CD4-positive, alpha-beta memory T cell (primary cell): Measurements from ENCODE around the gene F2RL1. TPM values are rescaled to one million over a fixed set of nuclear protein-coding genes. Genes with fewer than 3 reads are reported as not detected.
"Not testable (repeated sequence)": the region's sequence is repeated elsewhere in the genome, so short reads cannot be mapped to it uniquely, and the experiment has no call there.

Experiments used
- CTCF ChIA-PET: fragments of 350-600 bp; sonication (Branson Sonifier 250); formaldehyde crosslinking; loops from one replicate; lab custom pipeline; 2021; ENCODE audit warnings: inconsistent platforms; ENCODE audit not compliant: partially characterized antibody; lab: Charles Lee
- POLR2A ChIA-PET: fragments of 350-600 bp; sonication (Branson Sonifier 250); formaldehyde crosslinking; loops from one replicate; lab custom pipeline; 2021; ENCODE audit not compliant: partially characterized antibody; lab: Charles Lee
- DNase-seq, 5 donors: peaks; one replicate each; pipeline versions ENCODE4 v3.0.0 to v3.0.0-alpha.2; 2020 to 2022; ENCODE audit warnings: mixed read lengths in 1 of 5
- H3K27ac ChIP-seq: one replicate; pipeline ENCODE4 v1.7.0; 2013; ENCODE audit warnings: low read depth, low read length
- H3K27me3 ChIP-seq: 2 replicates; pipeline ENCODE4 v1.7.0; 2013; ENCODE audit warnings: mild to moderate bottlenecking, low read length, moderate library complexity; ENCODE audit not compliant: insufficient read depth
- H3K36me3 ChIP-seq: 2 replicates; pipeline ENCODE4 v1.7.0; 2013; ENCODE audit warnings: mild to moderate bottlenecking, low read length, moderate library complexity; ENCODE audit not compliant: insufficient read depth
- H3K4me1 ChIP-seq: 2 replicates; pipeline ENCODE4 v1.7.0; 2013; ENCODE audit warnings: mild to moderate bottlenecking, low read length, moderate library complexity; ENCODE audit not compliant: insufficient read depth
- H3K4me3 ChIP-seq, 2 donors: one replicate each; pipeline ENCODE4 v1.7.0; 2013; ENCODE audit warnings: low read length in 2 of 2, mild to moderate bottlenecking in 1 of 2
- H3K9me3 ChIP-seq, 2 donors: one replicate each; pipeline ENCODE4 v1.7.0; 2013; ENCODE audit warnings: low read length in 2 of 2, control low read depth in 1 of 2; ENCODE audit not compliant: control insufficient read depth in 1 of 2
- H3K27ac Mint-ChIP-seq, 7 donors: one replicate each; pipeline ENCODE4 v1.8.0; 2020 to 2021; ENCODE audit warnings: mixed read lengths in 7 of 7, mild to moderate bottlenecking in 6 of 7, inconsistent platforms in 3 of 7, moderate library complexity in 3 of 7
- H3K27me3 Mint-ChIP-seq, 2 donors: one replicate each; pipeline ENCODE4 v1.8.0; 2020 to 2021; ENCODE audit warnings: mixed read lengths in 2 of 2
- H3K36me3 Mint-ChIP-seq, 2 donors: one replicate each; pipeline ENCODE4 v1.8.0; 2020 to 2021; ENCODE audit warnings: mixed read lengths in 2 of 2, inconsistent platforms in 1 of 2, mild to moderate bottlenecking in 1 of 2
- H3K4me1 Mint-ChIP-seq, 4 donors: one replicate each; pipeline ENCODE4 v1.8.0; 2020 to 2021; ENCODE audit warnings: mixed read lengths in 4 of 4, mild to moderate bottlenecking in 1 of 4
- H3K4me3 Mint-ChIP-seq, 8 donors: one replicate each; pipeline ENCODE4 v1.8.0; 2020 to 2021; ENCODE audit warnings: mixed read lengths in 8 of 8, mild to moderate bottlenecking in 7 of 8, moderate library complexity in 6 of 8, inconsistent platforms in 3 of 8
- H3K9me3 Mint-ChIP-seq, 8 donors: one replicate each; pipeline ENCODE4 v1.8.0; 2020 to 2021; ENCODE audit warnings: mixed read lengths in 8 of 8, mild to moderate bottlenecking in 5 of 8, inconsistent platforms in 3 of 8, moderate library complexity in 1 of 8
- intact Hi-C: fragments of 100-400 bp; cut with micrococcal nuclease; formaldehyde crosslinking; loops from one replicate; pipeline ENCODE4 v1.15.1; 2023
- polyA plus RNA-seq, 2 donors: library from polyadenylated mRNA; unstranded; fragments of 300-500 nt; fragmentation: Illumina TruSeq; gene quantifications; one replicate each; pipeline ENCODE4 v1.2.3, GENCODE V29; 2021
- total RNA-seq, 2 experiments: library from RNA; stranded (reverse); gene quantifications; one replicate each; pipeline ENCODE4 v1.2.3, GENCODE V29; 2021

Gene F2RL1, protein sequence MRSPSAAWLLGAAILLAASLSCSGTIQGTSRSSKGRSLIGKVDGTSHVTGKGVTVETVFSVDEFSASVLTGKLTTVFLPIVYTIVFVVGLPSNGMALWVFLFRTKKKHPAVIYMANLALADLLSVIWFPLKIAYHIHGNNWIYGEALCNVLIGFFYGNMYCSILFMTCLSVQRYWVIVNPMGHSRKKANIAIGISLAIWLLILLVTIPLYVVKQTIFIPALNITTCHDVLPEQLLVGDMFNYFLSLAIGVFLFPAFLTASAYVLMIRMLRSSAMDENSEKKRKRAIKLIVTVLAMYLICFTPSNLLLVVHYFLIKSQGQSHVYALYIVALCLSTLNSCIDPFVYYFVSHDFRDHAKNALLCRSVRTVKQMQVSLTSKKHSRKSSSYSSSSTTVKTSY
- total RNA-seq (1 to 10 TPM; 5.1 to 5.5 TPM), polyA plus RNA-seq (1 to 10 TPM; 8.0 to 9.2 TPM)

DNA sequence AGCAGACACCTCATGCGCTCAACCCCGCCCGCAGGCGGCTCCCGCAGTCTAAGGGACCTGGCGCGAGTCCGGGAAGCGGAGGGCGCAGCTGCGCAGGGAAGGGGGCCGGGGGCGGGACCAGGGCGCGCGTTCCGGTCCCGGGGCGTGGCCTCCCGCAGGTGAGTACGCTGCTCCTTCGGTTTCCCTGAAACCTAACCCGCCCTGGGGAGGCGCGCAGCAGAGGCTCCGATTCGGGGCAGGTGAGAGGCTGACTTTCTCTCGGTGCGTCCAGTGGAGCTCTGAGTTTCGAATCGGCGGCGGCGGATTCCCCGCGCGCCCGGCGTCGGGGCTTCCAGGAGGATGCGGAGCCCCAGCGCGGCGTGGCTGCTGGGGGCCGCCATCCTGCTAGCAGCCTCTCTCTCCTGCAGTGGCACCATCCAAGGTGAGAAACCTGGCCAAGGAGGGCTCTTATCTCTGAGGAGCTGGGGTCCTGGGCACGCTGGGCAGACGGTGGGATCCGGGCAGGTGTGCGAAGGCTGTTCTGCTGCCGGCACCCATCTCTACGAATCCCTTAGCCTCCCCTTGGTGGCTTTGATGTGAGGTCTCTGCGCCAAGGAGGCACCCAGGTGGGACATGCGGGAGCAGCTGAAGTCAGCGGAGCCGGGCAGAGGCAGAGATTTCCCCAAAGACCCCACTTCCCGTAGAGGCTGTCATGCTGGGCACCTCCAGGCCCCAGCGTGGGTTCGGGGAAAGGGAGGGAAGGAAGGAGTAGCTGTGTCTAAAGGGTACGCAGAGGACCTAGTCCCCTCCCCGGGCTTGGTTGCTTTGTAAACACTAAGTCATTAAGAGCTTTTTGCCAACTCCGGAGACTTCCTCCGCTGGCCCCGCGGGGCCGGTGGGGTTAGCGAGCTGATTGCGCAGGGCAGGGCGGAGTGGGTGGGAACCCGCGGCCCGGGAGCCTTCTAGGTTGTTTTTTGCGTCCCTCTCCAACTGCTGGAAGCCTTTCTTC, at the start of gene F2RL1:
Gene F2RL1 (plus strand): TSS at position 187 of the 988 bp plus-strand sequence. CDS start 153 bp downstream, at position 340.
- Mint-ChIP-seq H3K36me3 (peaks cover 0 to 3% of the 10 kb centered on the region in 2 donors), H3K27ac (peak within 1 kb of the TSS in 2 of 7 donors; percentile 3 to 22)

DNA sequence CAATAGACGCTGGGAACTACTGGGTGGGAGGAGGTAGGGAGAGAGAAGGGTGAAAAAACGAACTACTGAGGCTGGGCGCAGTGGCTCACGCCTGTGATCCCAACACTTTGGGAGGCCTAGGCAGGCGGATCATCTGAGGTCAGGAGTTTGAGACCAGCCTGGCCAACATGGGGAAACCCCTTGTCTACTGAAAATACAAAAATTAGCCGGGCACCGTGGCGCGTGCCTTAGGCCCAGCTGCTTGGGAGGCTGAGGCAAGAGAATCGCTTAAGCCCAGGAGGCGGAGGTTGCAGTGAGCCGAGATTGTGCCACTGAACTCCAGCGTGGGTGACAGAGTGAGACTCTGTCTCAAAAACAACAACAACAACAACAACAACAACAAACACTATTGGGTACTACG, 47.8 kb upstream of the F2RL1 start:
- H3K4me3 ChIP-seq, POLR2A ChIA-PET, H3K36me3 ChIP-seq, H3K9me3 ChIP-seq, H3K4me3 Mint-ChIP-seq, H3K27ac ChIP-seq, H3K9me3 Mint-ChIP-seq, DNase-seq, H3K27me3 ChIP-seq, H3K36me3 Mint-ChIP-seq, H3K27me3 Mint-ChIP-seq, H3K4me1 ChIP-seq, H3K4me1 Mint-ChIP-seq: not testable (repeated sequence)
- CTCF ChIA-PET, result interaction anchor here (1.4 to 1.6 kb wide), 2 partner anchors 9 to 31 kb away, joined by 3 to 4 read pairs; no protein-coding TSS in a partner anchor
- H3K27ac Mint-ChIP-seq, result peak overlapping the region in 1 of 7 donors; percentile 32
- intact Hi-C loops, result loop anchor here (10.0 kb wide), 1 partner anchor 366 kb away; the partner anchor contains the start of gene IQGAP2

More for the DNA sequence above, at the start of gene F2RL1:
- Mint-ChIP-seq H3K27me3 (peaks cover 0 to 3% of the 10 kb centered on the region in 2 donors), H3K9me3 (no peaks in the 10 kb centered on the region), H3K4me1 (peaks cover 13 to 24% (median 19%) of the 10 kb centered on the region in 4 donors), H3K4me3 (peak within 1 kb of the TSS; percentile 88 to 95 (median 88))
- Histone ChIP-seq H3K4me3 (peak within 1 kb of the TSS; percentile 76 to 80), H3K27me3 (no peaks in the 10 kb centered on the region), H3K4me1 (peaks cover 21% of the 10 kb centered on the region), H3K9me3 (no peaks in the 10 kb centered on the region), H3K27ac (peak within 1 kb of the TSS; percentile 22), H3K36me3 (no peaks in the 10 kb centered on the region)
- intact Hi-C loops, result loop anchor here (1.0 kb wide), 1 partner anchor 1308 kb away; the partner anchor contains the start of genes CERT1 and POLK
- POLR2A ChIA-PET, result interaction anchor here (0.6 to 2.1 kb wide), 5 partner anchors 27 to 211 kb away, joined by 3 to 8 read pairs (median 3); partner anchors contain the start of genes AGGF1 and S100Z
- CTCF ChIA-PET, result interaction anchor here (1.1 to 2.2 kb wide), 3 partner anchors 30 to 41 kb away, joined by 3 to 6 read pairs (median 4); partner anchors contain the start of gene S100Z
- peak; percentile 43 to 58 (median 48) for DNase-seq

DNA sequence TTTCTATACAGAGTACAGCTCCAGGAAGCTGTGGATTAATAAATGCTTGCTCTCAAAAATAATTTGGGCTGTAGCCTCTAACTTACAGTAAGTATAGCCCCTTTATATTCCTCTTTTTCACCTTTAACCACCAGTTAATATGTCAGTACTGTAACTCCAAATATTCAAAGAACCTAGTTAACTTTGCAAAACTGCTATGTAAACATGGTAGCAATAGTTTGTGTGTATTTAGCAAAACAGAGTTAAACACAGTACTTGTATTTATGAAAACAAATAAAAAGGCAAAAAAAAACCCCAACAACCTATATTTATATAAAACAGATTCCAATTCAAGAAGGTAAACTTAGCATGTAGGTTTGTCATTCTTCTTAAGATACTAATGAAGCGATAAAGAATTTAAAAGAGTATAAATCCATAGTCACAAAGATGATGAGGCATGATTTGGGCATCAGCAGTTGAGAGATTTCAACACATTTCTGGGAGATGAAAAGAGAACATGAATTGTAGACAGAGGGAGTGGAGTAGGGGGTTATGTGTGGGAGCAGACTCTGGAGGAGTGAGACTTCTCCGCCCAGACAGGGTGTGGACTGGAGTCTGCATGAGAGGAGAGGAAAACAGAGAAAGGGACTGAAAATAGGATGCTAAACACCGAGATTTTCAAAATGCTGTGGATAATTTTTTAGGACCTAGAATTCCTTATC, 47.0 kb upstream of the F2RL1 start:
- H3K4me3 ChIP-seq, result no peak overlapping the region

DNA sequence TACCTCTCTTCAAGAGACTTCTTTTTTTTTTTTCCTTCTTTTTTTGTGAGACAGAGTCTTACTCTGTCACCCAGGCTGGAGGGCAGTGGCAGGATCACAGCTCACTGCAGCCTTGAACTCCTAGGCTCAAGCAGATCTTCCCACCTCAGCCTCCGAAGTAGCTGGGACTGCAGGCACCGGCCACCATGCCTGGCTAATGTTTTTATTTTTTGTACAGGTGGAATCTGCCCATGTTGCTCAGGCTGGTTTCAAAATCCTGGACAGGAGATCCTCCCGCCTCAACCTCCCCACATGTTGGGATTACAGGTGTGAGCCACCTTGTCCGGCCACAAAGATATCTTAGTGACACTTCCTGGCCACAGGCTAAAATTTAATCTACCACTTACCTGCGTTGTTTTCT, 42.9 kb upstream of the F2RL1 start:
- H3K36me3 Mint-ChIP-seq, result no peaks in the 10 kb centered on the region
- POLR2A ChIA-PET, result interaction anchor here (2.5 to 3.1 kb wide), 2 partner anchors 43 to 61 kb away, joined by 14 read pairs; no protein-coding TSS in a partner anchor
- CTCF ChIA-PET, result interaction anchor here (1.3 to 4.3 kb wide), 14 partner anchors 9 to 193 kb away, joined by 4 to 148 read pairs (median 18); partner anchors contain the start of gene F2R

More for the DNA sequence above, 47.0 kb upstream of the F2RL1 start:
- H3K27me3 Mint-ChIP-seq, result no peaks in the 10 kb centered on the region
- no peaks in the 10 kb centered on the region for H3K9me3 Mint-ChIP-seq
- no peaks in the 10 kb centered on the region for H3K9me3 ChIP-seq
- no peaks in the 10 kb centered on the region for H3K27me3 ChIP-seq
- H3K4me3 Mint-ChIP-seq, result no peak overlapping the region
- peaks cover 0 to 6% (median 4%) of the 10 kb centered on the region in 4 donors for H3K4me1 Mint-ChIP-seq
- peak overlapping the region in 2 of 7 donors; percentile 43 to 52 for H3K27ac Mint-ChIP-seq
- DNase-seq, result no peak
- no peaks in the 10 kb centered on the region for H3K36me3 Mint-ChIP-seq
- ChIA-PET CTCF (interaction anchor here (1.0 to 3.9 kb wide), 4 partner anchors 8 to 170 kb away, joined by 3 to 148 read pairs (median 4); no protein-coding TSS in a partner anchor), POLR2A (no interaction called here)
- H3K27ac ChIP-seq, result no peak overlapping the region
- H3K4me1 ChIP-seq, result peaks cover 3% of the 10 kb centered on the region
- no peaks in the 10 kb centered on the region for H3K36me3 ChIP-seq
- intact Hi-C loops, result loop anchor here (10.0 kb wide), 1 partner anchor 367 kb away; the partner anchor contains the start of gene IQGAP2

DNA sequence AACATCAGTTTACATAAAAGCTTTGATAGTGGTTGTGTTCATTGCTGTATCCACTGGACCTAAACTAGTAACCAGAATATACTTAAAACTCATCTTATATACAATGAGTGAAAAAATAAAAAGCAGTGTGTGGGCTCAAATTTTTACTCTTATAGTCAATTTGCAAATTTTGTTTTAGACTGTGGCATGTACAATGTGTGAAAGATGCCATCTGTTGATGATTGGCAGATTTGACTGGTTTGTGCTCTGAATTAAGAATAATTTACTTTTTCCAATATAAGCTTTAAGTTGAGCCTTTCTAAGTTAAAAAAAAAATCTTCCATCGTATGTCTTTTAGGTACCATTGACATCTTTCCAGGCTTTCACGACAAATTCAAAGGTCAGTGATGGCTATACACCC, 42.4 kb upstream of the F2RL1 start:
- Mint-ChIP-seq H3K9me3 (no peaks in the 10 kb centered on the region), H3K27ac (no peak overlapping the region), H3K36me3 (no peaks in the 10 kb centered on the region), H3K4me3 (no peak overlapping the region), H3K27me3 (no peaks in the 10 kb centered on the region), H3K4me1 (peaks cover 0 to 6% (median 4%) of the 10 kb centered on the region in 4 donors)
- POLR2A ChIA-PET, result interaction anchor here (3.1 kb wide), 1 partner anchor 61 kb away, joined by 14 read pairs; no protein-coding TSS in a partner anchor
- peaks cover 3% of the 10 kb centered on the region for H3K4me1 ChIP-seq
- no peaks in the 10 kb centered on the region for H3K36me3 ChIP-seq
- no peak for DNase-seq
- H3K27ac ChIP-seq, result no peak overlapping the region
- CTCF ChIA-PET, result interaction anchor here (0.7 to 4.3 kb wide), 9 partner anchors 9 to 175 kb away, joined by 3 to 95 read pairs (median 5); partner anchors contain the start of gene F2R
- H3K4me3 ChIP-seq, result no peak overlapping the region
- H3K9me3 ChIP-seq, result no peaks in the 10 kb centered on the region
- intact Hi-C loops, result loop anchor here (10.0 kb wide), 1 partner anchor 372 kb away; the partner anchor contains the start of gene IQGAP2
- H3K27me3 ChIP-seq, result no peaks in the 10 kb centered on the region

More for the DNA sequence above, 42.9 kb upstream of the F2RL1 start:
- H3K4me3 Mint-ChIP-seq, result no peak overlapping the region
- intact Hi-C loops, result loop anchor here (10.0 kb wide), 1 partner anchor 371 kb away; the partner anchor contains the start of gene IQGAP2
- H3K27me3 Mint-ChIP-seq, result no peaks in the 10 kb centered on the region
- no peak overlapping the region for H3K27ac Mint-ChIP-seq
- no peaks in the 10 kb centered on the region for H3K9me3 Mint-ChIP-seq
- no peaks in the 10 kb centered on the region for H3K27me3 ChIP-seq
- H3K4me3 ChIP-seq, result no peak overlapping the region
- H3K4me1 Mint-ChIP-seq, result peaks cover 0 to 6% (median 4%) of the 10 kb centered on the region in 4 donors
- DNase-seq, result no peak
- H3K36me3 ChIP-seq, result no peaks in the 10 kb centered on the region
- no peak overlapping the region for H3K27ac ChIP-seq
- peaks cover 3% of the 10 kb centered on the region for H3K4me1 ChIP-seq
- no peaks in the 10 kb centered on the region for H3K9me3 ChIP-seq

DNA sequence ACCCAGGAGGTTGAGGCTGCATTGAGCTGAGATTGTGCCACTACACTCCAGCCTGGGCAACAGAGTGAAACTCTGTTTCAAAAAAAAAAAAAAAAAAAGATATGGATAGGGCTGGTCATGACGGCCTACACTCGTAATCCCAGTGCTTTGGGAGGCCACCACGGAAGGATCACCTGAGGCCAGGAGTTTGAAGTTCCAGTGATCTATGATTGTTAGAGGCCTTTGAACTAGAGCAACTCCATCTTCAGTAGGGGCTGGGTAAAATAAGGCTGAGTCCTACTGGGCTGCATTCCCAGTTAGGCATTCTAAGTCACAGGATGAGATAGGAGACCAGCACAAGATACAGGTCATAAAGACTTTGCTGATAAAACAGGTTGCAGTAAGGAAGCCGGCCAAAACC, 38.2 kb upstream of the F2RL1 start:
- intact Hi-C loops, H3K36me3 Mint-ChIP-seq, H3K9me3 ChIP-seq, H3K4me1 Mint-ChIP-seq, POLR2A ChIA-PET, H3K4me1 ChIP-seq, H3K27me3 ChIP-seq, H3K36me3 ChIP-seq, H3K27ac ChIP-seq, H3K9me3 Mint-ChIP-seq, H3K4me3 ChIP-seq, H3K27me3 Mint-ChIP-seq, DNase-seq, H3K4me3 Mint-ChIP-seq: not testable (repeated sequence)
- CTCF ChIA-PET, result interaction anchor here (0.6 to 1.2 kb wide), 2 partner anchors 9 to 39 kb away, joined by 3 read pairs; no protein-coding TSS in a partner anchor
- H3K27ac Mint-ChIP-seq, result peak overlapping the region in 1 of 7 donors; percentile 5
